Measurements from ENCODE around the gene COX4I2.
"Not testable (repeated sequence)": the region's sequence is repeated elsewhere in the genome, so short reads cannot be mapped to it uniquely, and the experiment has no call there.

Gene COX4I2

GRCh38 chr20:31595654-31596411 lies 41.9 kb upstream of the COX4I2 start:
- H3K4me3 ChIP-seq (ENCODE audit: low read depth, low read length): no peak overlapping the region
- no peak for TF ChIP-seq CTCF (IDR thresholded peaks at IDR 0.05; ENCODE audit: low read depth, low read length)

GRCh38 chr20:31596412-31596715 lies 41.3 kb upstream of the COX4I2 start:
- not testable (repeated sequence) for H3K4me3 ChIP-seq (ENCODE audit: low read depth, low read length)

GRCh38 chr20:31596831-31597480 lies 40.8 kb upstream of the COX4I2 start:
- no peak overlapping the region for H3K4me3 ChIP-seq (ENCODE audit: low read depth, low read length)
- no peak for TF ChIP-seq CTCF (IDR thresholded peaks at IDR 0.05; ENCODE audit: low read depth, low read length)

GRCh38 chr20:31597481-31597855 lies 40.2 kb upstream of the COX4I2 start:
- TF ChIP-seq CTCF (IDR thresholded peaks at IDR 0.05; ENCODE audit: low read depth, low read length): no peak
- no peak overlapping the region for H3K4me3 ChIP-seq (ENCODE audit: low read depth, low read length)

- peak overlapping the region; percentile 33 for H3K4me3 ChIP-seq (ENCODE audit: low read depth, low read length)
- TF ChIP-seq CTCF (IDR thresholded peaks at IDR 0.05; ENCODE audit: low read depth, low read length): no peak
These were observed 35.3 kb upstream of the COX4I2 start for GRCh38 chr20:31602431-31602778.

GRCh38 chr20:31602779-31603441 lies 34.8 kb upstream of the COX4I2 start:
- no peak for TF ChIP-seq CTCF (IDR thresholded peaks at IDR 0.05; ENCODE audit: low read depth, low read length)

GRCh38 chr20:31603822-31604566 lies 33.7 kb upstream of the COX4I2 start:
- H3K4me3 ChIP-seq (ENCODE audit: low read depth, low read length): peak overlapping the region; percentile 69
- TF ChIP-seq CTCF (IDR thresholded peaks at IDR 0.05; ENCODE audit: low read depth, low read length): no peak

More at GRCh38 chr20:31602779-31603441, 34.8 kb upstream of the COX4I2 start:
- peak overlapping the region; percentile 33 for H3K4me3 ChIP-seq (ENCODE audit: low read depth, low read length)

All from WI38 (cell line).